ENCODE results near the gene ACACA.
"Not testable (repeated sequence)": the region's sequence is repeated elsewhere in the genome, so short reads cannot be mapped to it uniquely, and the experiment has no call there.

The ACACA gene

DNA sequence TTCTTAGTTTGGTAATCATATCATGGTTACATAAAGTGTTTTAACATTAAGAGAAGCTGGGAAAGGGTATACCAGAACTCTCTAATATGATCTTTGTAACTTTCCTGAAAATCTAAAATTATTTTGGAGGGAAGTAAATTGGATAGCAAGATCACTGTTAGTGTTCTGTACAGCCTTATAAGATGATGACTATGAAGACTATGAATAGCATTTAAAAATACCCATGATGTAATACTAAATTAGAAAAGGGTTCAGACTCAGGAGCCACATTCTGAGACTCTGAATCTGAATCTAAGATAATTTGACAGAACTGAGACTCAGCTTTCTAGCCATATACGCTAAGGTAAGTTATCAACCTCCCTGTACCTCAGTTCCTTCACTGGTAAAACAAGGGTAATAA, 238.9 kb downstream of the ACACA start:
- DNase-seq = no peak

DNA sequence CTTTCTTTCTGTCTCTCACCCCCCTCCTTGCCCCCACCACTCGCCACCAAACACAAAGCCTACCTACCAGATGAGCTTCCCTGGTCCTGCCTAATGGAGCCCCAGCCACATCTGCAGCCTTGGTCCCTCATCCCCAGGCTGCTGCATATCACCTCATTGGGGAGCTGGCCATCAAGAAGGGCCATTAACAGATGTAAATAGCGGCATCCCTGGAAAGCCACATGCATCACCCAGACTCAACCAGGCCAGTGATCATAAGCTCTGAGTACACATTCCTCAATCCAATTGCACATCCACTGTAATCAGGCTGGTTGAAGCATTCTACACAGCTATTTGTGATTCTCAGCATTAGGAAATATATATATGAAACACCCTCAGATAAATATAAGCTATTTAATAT, 242.6 kb downstream of the ACACA start:
- DNase-seq = no peak

DNA sequence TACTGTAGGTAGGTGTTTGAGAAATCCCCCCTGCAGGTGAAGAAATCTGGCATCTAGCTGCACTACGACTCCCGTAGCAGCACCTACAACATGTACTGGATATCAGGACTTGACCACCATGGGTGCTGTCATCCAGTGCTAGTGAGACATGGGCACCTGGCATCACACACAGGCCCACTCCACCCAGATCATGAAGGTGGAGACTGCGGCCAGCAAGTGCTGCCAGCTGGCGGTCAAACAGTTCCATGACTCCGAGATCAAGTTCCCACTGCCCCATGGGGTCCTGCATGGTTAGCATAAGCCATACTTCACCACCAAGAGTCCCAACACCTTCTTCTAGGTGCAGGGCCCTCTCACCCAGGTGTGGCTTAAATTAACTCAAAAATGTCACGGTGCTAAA, 243.8 kb downstream of the ACACA start:
- DNase-seq = no peak

DNA sequence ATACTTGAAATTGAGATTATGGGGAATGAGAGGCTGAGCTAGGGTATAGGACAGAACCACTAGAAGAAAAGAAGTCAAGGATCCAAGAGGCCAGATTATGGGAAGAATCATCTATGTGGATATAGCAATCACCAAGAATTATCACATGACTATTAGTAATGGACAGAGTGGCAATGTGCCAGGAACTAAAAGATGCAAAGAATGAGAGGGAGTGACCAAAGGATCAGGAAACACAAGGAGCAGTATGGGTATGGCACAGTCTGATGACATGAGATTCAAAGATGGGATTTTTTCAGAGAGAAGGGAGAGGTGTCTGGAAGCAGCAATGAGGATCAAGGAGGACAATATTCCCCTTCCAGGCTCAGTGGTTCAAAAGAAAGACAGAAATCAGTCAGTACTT, 245.7 kb downstream of the ACACA start:
- DNase-seq = no peak

DNA sequence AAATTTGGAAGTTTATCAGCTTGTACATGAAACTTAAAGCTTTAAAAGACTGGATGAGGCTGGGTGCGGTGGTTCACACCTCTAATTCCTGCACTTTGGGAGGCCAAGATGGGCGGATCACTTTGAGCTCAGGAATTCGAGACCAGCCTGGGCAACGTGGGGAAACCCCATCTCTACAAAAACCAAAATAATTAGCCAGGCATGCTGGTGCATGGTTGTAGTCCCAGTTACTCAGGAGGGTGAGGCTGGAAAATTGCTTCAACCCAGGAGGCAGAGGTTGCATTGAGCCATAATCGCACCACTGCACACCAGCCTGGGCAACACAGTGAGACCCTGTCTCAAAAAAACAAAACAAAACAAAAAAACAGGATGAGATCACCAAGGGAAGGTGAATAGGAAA, 248.3 kb downstream of the ACACA start:
- no peak for DNase-seq

DNA sequence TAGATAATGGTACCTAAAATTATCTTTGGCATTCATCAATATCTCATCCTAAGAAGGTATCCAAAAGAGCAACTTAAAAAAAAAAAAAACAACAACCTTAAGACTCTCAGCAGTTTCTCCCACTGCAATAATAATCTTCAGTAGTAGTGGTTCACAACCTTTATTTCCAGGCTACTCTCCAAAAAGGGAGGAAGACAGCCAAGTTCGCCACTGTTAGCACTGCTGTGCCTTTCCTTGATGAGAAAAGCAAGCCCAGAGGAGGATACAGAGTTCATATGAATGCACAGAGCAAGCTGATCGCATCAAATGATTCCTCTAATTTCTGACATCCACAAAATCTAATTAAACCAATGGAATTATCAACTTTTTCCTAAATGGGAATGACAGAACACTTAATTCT, 258.5 kb downstream of the ACACA start:
- DNase-seq = no peak

DNA sequence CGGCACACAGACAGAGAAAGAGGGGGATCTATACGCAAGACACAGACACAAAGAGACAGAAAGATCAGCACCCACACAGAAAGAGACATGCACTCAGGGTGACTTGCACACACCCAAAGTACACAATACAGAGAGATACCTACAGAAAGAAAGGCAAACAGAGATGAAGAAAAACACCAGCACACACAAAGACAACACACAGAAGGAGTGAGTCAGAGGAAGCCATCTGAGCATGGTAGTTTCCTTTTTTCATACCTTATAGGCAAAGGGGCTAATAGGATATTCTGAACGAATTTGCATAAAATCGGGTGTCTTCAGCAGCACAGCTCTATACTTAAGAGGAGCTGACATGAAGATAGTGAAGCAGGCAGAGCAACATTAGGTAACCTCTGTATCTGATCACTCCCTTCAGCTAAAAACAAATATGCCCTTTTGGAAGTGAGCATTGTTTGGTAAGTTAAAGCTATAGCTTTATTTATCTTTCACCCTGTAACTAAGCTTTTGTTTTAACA, 259.3 kb downstream of the ACACA start:
- no peak for DNase-seq

DNA sequence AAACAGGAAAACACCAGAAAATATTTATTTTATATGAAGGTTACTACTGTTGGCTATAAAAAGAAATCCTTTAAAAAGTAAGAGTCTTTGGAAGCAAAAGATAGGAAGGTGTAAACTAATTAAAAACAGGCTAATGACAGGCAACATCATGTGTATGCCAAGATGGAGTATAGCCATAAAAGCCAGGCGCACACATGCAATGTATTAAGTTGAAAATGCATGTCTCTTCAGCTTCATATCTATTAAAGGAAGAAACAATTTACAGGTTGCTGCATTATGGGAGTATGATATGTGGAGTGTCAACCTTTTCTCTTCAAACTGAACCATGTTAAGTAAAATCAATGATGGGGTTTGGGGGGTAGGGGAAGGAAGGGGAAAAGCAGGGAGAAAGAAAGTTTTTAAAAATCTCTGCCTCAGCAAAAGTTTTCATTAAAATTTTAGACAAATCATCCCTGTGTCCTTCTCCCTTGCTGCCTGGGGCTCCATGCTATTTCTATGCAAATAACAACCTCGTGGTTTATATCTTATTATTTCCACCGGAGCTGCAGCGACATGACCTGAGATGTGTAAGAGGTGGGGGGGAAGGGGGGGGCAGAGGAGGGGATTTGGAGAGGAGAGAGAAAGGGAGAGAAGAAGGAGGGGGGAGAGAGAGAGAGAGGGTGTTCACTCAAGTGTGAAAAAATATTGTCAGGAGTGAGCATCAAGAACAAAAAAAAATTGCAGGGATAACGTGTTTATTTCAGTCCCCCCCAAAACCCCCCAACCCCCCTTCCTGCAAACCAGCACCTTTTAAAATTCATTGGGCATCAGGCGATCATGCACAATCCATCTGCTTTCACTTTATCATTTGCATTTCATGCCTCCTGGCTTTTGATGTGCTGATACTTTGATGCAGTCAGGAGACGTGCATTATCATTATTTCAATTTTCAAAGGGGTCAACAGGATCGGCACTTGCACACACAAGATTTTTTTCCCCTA, 260.3 kb downstream of the ACACA start:
- DNase-seq = no peak

DNA sequence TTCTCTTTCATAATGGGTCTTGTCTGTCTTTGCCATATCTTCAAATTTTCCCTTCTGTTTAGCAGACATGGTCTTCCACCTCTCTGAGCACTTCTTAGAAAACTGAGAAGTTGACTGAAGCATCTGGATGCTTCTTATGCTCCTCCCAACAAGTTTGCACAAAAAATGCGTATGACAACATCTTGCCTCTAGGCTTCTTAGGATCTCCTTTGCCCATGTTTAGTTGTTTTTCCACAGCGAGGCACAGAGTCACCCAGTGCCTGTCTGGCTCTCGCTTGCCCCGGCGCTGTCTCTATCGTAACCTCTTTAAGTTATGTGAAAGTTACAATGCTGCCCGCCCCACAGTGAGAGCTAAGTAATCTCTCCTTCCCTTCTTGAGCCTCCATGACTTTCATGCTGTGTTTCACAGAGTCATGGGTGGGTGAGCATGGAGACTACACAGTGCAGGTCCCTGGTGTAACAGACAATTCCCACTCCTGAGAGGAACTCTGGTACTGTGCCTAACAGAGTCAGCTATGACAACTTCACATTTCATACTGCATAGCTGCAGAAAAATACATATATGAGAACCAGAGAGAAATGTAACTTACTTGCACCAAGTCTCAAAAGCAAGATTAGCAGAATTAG, 262.4 kb downstream of the ACACA start:
- no peak for DNase-seq

DNA sequence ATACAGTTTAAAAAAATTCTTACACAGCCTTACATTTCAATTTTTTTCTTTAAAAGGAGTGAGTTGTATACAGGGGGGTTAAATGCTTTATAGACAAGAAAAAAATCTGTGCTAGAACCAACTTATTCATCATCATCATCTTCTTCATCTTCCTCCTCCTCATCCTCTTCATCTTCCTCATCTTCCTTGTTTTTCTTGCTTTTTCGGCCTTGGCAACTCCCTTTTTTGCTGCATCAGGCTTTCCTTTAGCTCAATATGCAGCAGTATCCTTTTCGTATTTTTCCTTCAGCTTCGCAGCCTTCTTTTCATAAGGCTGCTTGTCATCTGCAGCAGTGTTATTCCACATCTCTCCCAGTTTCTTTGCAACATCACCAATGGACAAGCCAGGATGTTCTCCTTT, 263.1 kb downstream of the ACACA start:
- not testable (repeated sequence) for DNase-seq

DNA sequence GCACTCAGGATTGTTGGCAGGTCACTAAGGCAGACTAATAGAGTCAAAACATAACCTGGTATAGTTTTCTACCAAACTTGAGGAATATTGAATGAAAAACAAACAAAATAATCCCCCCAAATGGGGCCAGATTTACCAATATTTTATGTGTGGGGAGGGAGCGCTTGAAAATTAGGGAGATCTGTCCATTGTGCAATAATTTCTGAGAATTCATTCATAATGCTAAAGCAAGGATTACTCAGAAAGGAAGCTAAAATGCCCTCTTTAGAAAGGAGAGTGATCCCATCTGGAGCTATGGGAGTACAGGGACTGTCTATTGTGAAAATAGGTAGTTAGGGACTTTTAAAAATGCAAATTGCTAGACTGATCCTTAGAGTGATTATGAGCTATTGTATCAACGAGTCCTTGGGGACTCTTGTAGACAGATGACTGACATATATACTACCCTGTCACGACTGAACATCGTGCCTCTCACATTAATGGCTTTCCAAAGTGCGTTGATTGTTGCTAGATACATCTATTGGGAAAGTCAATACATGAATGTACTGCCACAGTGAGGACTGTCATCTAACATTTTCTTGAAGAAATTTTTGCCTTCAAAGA, 264.2 kb downstream of the ACACA start:
- DNase-seq = no peak

DNA sequence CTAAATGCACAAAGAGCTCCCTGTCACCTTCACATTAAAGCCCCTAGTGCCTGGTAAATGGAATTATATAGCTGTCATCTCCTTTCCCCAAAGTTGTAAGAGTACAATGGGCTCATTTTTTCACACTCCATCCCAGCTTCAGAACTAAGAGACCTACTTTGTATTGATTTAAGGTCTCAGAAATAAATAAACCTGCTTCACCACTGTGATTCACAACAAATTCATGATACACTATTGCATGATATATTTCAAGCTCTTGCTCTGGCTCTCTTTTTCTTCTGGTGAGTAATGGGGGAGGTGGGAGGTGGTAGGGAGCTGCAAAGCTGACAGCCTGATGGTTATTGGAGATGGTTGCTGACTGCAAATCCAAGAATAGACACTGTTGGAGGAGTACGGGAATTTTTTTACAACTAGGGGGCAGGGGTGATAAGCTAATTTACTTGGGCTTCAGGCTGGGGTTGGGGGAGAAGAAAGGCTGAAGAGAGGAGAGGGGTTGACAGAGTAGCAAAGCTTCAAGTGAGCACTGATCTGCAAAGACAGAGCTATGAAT, 268.0 kb downstream of the ACACA start:
- no peak for DNase-seq

DNA sequence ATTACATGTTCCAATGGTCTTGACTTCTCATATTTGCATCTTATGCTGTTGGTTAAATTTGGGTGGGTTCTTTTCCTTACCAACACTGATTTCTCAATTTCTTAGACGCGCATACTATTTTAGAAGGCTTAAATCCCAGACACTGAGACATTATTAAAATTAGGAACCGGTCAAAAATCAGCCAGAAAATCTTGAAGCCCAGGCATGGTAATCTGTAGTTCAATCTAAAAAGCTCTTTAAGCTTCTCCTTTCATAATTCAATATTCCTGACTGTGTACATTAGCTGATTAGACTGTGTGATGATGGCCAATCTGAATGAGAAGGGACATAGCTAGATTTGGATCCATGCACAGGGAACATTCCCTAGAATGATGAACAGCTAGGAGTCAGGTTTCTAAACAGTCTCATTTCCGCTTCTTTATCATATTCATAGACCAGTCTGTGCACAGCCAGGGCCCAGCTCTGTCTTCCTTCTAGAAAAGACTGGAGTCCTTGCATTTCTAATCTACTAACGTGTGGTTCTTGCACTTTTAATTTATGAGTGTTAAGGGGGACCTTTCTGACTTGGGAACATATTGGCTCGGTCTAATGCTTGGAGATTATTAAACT, 268.6 kb downstream of the ACACA start:
- DNase-seq = no peak

DNA sequence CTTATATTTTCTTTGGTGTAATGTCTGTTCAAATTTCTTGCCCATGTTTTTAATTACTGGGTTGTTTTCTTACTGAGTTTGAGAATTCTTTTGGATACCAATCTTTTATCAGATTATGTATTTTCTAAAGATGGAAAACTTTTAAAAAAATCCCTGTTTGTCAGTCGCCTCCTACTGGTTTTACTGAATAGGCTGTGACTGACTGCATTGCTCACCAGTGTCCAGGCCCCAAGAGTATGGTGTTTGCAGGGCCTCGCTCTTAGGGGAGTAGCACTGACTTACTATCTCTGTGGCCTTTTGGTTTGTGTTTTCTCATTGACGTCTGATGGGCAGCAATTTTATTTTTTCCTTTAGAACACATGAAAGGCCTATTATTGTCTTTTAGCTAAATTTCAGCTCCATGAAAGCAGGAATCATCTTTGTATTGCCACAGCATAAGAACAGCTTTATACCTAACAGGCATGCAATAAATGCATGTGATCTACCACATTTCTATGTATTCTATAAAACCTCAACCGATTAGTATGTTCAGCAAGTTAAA, 269.5 kb downstream of the ACACA start:
- no peak for DNase-seq

DNA sequence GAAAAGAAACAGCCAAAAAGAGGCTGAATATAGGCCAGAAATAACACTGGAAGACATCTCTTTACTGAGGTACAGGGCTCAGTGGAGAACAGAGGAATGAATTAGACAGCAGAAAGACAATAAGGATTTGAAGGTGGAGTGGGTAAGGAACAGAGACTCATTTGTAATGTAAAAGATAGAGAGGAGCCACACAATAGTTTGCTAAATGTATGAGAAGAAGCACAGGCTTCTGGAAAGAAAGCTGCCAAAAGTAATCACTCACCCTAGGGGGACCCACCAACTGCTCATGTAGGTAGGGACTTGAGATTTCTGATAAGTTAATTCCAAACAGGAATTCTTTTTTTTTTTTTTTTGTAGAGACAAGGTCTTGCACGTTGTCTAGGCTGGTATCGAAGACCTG, 271.1 kb downstream of the ACACA start:
- no peak for DNase-seq

DNA sequence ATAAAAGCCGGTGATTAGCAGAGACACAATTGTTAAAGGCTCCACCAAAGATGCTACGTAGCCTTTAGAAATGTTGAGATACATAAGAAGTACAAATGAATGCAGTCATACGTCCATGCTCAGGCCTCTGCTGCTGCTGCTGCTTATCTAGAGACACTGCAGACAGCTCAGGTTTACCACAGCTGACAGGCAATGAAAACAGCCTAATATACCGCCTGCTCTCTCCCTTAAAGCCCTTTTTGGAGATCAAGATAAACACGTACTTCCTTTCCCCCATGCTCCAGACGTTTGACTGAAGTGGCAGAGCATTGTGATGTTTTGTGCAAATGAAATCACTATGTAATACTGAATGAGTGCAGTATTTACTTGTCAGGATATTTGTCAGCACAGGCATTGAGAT, 272.6 kb downstream of the ACACA start:
- DNase-seq = no peak

DNA sequence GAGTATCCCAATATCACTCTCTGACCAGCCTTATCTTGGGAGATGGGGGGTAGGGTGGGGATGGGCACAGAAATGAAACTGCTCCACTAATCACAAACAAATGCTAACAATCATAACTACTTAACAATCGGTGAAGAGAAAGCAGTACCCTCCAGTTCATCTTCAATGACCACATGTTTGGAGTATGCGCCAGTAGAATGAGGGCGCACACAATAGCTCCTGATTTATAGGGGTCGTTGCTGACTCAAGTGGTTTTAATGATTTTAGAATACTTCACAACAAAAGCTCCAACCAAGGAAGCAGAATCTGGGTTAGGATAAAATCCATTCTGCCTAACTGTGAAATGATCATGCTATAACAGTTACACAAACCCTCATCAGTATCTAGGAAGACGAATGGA, 273.5 kb downstream of the ACACA start:
- no peak for DNase-seq

DNA sequence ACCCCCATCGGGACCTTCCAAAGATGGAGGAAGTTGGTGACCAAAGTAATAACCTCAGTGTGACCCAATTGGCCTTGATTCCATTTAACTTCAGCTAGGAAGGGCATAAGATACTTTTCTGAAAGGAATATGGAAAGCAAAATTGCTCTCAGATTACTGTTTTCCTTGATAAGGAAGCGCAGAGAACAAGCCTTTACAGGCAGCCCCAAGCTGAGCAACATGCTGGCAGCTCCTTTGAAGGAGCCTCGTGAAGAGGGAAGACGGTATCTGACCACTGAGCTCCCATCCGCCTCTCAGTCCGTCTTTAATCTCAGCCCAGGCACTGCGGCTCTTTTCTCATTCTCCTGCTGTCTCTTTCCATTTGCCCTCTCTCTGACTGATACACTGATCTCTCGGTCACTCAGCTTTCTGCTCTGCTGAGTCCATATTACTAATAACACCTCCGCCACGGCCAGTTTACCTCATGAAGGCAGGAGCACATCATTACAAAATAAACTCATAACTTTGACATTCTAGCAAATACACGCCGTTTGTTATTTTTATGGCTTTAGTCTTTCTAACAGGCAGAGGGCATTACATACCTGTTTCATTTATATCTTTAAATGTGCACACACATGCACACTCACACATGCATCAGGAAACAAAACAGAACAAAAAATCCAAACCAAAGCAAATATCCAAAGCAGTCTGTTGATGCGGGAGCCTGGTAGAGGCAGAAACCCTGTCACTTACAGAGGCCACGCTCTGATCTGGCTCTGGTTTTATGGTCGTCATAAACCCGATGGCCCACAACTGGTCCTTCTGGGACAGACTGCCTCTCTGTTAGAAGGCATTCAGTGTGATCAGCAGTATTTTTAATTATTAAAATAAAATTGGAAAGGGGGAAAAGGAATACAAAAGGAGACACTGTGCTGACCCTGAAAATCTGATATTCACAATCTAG, 274.7 kb downstream of the ACACA start:
- no peak for DNase-seq

DNA sequence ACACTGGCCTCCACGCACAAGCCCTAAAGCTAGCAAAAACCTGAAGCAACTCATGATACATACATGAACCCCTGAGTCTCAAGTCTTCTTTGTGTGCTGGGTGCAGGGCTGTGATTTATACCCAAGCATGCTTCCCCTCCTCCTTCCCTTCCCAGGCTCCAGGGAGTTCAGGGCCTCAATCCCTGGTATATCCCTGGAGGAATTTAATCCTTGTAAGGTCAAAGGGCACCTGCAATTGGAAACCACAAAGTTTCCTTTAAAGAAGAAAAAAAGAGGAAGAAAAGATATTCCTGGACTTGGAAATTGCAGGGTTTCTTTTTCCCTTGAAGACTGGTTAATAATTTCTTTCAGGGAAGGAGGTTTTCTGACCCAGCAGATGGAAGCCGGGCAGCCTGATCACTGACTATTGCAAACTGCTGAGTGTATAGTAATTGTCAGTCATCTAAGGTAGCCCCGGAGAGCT, 275.6 kb downstream of the ACACA start:
- no peak for DNase-seq

DNA sequence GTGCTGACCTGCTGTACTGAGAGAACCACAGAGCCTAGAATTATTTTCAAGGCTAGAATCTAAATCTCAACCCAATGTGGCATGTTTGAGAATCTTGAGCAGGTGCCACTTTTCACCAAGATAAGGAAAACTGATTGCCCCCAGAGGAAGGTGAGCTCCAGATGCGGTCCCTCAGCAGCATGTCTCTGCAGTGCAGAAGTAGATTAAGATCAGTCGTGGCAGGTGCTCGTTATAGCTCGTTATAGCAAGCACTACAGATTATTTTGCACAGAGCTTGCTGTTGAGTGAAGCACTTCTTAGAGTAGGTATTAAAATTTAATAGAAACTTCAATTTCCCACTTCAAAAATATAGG, 281.8 kb downstream of the ACACA start:
- no peak for DNase-seq

All from stimulated activated CD8-positive, alpha-beta memory T cell treated with anti-CD3 and anti-CD28 coated beads, Interleukin-4, amount 100 ng/mL, for 48 hours (primary cell).